GM19455 (cell line): ENCODE measurements around the gene PIP4K2C.
"Not testable (repeated sequence)": the region's sequence is repeated elsewhere in the genome, so short reads cannot be mapped to it uniquely, and the experiment has no call there.

Source experiments
- ATAC-seq: cut with Tn5 transposase; IDR thresholded peaks from one replicate; pipeline ENCODE4 v1.9.1; 2021; ENCODE audit not compliant: unreplicated experiment

PIP4K2C gene

DNA sequence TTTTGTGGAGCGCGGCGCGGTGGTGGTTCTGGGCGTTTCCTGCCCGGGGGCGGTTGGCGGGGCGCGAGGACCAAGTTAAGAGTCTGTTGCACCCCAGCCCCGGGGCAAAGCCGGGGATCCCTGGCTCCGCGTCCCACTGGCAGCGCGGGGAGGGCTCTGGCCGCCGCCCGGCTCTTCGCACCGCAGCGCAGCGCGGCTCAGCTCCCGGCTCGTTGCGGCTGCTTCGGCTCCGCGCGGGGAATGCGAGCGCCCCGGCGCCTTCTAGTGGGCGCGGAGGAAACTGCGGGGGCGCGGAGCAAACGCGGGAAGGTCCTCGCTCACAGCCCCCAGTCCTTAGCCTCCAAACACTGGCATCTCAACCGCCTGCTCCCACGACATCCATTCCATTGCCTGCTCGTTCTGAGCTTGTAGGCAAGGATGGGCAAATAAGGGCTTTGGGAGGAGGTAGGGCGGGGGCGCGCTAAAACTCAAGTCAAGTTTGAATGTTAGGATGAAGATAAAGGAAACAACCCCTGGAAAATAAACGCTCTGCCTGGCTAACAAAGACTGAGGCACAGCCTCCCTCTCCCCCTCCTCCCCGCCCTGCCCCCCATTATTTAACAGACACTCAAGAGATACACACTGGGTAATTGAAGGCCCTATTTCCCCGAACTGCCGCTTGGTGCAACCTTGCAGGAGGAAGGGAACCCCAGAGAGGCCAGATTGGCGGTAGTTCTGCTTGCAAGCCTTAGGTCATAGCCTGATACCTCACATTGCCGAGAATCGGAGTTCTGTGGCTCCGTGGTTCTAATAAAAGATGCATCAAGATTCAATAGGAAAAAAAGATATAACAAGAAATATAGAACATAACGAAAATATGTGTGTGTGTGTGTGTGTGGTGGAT, 42.2 kb downstream of the PIP4K2C start, which contains the start of gene B4GALNT1:
TSS of gene B4GALNT1 (minus strand) at position 244 of the 883 bp plus-strand sequence. CDS start 1,069 bp downstream, outside the sequence.
- peak; percentile 83 for ATAC-seq

DNA sequence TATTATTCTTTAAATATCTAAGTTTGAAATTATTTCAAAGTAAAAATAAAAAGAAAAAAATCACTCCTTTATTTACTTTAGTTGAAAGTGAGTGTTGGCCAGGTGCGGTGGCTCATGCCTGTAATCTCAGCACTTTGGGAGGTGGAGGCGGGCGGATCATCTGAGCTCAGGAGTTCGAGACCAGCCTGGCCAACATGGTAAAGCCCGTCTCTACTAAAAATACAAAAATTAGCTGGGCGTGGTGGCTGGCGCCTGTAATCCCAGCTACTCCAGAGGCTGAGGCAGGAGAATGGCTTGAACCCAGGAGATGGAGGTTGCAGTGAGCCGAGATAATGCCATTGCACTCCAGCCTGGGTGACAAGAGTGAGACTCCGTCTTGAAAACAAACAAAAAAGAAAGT, 45.7 kb downstream of the PIP4K2C start:
- ATAC-seq: not testable (repeated sequence)

DNA sequence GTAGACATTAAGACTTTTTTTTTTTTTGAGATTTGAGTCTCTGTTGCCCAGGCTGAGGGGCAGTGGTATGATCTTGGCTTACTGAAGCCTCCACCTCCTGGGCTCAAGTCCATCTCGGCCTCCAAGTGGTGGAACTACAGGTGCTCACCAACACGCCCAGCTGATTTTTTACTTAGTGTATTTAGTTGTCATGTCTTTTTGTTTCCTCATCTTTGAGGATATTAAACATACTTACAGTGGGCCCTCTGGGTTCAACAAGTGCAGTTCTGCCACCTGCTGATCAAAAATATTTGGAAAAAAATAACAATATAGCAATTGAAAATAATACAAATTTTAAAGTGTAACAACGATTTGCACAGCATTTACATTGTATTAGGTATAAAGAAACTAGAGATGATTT, 46.4 kb downstream of the PIP4K2C start:
- ATAC-seq: no peak

DNA sequence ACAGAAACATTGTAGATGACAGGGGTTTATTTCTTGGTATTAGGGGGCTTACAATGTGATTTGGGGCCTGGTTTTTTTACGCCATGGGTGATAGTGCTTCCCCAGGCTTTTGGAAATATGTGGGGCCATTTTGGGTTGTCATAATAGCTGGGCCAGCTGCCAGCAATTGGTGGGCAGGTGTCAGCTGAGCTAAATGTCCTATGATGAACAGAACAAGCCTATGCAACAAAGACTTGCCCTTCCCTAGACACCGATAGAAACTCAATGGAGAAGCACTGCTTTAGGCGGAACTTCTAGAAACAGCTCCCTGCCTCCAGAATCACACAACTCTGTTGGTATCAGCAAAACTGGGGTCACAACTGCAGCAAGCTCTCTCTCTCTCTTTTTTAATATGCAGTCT, 47.1 kb downstream of the PIP4K2C start:
- ATAC-seq: no peak

DNA sequence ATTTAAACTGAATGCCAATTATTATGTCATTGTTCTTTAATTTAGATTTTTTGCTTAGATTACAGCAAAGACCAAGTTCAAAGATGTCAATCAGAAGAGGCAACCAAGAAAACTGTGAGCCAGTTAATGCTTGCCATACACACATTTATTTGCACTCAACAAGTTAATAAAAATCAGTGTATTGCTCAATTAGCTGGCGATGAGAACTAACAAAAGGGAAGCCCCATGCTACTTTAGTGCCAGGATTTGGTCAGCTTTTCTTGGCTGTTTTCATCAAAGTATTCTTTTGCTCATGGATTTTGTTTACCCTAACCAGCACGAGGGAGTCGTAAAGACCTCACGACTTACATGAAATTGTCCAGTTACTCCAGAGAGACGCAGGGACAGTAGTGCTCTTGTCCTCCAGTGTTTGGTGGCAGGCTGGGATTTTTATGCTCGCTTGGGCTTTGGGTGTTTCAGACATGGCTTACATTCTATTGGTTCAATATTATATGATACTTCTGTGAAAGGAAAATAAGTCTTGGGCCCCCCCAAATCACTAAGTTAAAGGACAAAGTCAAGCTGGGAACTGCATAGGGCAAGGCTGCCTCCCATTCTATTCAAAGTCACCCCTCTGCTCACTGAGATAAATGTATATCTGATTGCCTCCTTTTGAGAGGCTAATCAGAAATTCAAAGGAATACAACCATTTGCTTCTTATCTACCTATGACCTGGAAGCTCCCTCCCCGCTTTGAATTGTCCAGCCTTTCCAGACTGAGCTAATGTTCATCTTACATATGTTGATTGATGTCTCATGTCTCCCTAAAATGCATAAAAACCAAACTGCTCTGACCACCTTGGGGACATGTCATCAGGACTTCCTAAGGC, 49.4 kb downstream of the PIP4K2C start:
- no peak for ATAC-seq

DNA sequence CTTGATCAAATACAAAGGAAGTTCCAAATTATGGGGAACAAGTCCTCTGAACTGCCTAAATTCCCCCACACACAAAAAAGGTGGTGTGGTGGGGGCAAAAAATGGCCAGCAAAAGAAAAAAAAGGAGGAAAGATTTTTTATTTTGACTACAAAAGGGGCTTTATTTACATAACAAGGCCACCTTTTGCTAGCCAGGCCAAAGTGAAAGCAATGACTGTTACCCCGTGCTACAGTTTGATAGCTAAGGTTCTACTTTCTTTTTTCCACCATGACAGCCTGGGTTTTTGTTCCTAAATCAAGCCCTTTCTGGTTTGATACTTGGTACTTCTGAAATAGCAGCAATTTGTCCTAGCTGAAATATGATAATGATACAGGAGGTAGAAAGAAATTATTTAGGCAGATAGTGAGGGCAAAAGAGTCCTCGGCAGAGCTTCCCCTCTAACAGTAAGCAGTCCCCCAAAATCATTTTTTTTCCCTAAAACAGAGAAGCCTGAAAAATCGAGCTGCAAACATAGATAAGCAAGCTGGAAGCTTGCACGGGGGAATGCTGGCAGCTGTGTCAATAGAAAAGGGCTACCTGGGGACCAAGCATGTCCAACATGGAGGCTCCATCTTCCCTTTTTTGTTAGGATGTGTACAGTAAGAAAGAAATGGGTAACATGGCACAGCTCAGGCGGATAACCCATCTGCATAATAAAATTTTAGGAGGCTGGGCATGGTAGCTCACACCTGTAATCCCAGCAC, 50.9 kb downstream of the PIP4K2C start:
- ATAC-seq: no peak

DNA sequence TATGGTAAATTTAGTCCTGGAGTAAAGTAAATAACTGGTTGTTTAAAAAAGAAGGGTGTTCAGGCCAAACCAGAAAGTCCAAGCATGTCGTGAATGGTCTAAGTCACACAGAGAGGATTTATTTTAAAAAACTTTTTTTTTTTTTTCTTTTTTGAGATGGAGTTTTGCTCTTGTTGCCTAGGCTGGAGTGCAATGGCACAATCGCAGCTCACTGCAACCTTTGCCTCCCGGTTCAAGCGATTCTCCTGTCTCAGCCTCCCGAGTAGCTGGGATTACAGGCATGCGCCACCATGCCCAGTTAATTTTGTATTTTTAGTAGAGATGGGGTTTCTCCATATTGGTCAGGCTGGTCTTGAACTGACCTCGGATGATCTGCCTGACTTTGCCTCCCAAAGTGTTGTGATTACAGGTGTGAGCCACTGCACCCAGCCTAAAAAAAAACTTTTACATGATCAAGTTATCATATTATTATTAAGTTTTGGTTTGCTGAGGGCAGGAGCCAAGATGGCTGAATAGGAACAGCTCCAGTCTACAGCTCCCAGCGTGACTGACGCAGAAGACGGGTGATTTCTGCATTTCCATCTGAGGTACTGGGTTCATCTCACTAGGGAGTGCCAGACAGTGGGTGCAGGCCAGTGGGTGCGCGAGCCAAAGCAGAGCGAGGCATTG, 55.1 kb downstream of the PIP4K2C start:
- ATAC-seq: not testable (repeated sequence)

DNA sequence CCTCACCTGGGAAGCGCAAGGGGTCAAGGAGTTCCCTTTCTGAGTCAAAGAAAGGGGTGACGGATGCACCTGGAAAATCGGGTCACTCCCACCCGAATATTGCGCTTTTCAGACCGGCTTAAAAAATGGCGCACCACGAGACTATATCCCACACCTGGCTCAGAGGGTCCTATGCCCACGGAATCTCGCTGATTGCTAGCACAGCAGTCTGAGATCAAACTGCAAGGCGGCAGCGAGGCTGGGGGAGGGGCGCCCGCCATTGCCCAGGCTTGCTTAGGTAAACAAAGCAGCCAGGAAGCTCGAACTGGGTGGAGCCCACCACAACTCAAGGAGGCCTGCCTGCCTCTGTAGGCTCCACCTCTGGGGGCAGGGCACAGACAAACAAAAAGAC, 55.7 kb downstream of the PIP4K2C start:
- not testable (repeated sequence) for ATAC-seq
